Liver (tissue), 9 donors: ENCODE measurements around the gene MYO1B. TPM values are rescaled to one million over a fixed set of nuclear protein-coding genes. Genes with fewer than 3 reads are reported as not detected.
A peak's percentile ranks its signal among the peaks of the same experiment; 100 is the strongest.

Experiments used
- DNase-seq: peaks from one replicate; pipeline ENCODE4 v3.0.0-alpha.2; 2017; ENCODE audit warnings: low spot score
- H3K27ac ChIP-seq, 2 donors: one replicate each; pipeline ENCODE4 v1.7.0; 2013; ENCODE audit warnings: inconsistent platforms in 2 of 2, low read length in 2 of 2, control low read depth in 1 of 2, low read depth in 1 of 2, mild to moderate bottlenecking in 1 of 2
- H3K27me3 ChIP-seq, 4 donors: one replicate each; pipeline versions ENCODE4 v1.6.1 to v1.7.0; 2013; ENCODE audit warnings: low read length in 3 of 4, inconsistent platforms in 1 of 4, mild to moderate bottlenecking in 1 of 4, moderate library complexity in 1 of 4; ENCODE audit not compliant: control insufficient read depth in 4 of 4, insufficient read depth in 4 of 4
- H3K36me3 ChIP-seq, 4 donors: one replicate each; pipeline versions ENCODE4 v1.6.1 to v1.7.0; 2013; ENCODE audit warnings: low read length in 3 of 4, mild to moderate bottlenecking in 3 of 4, low read depth in 1 of 4, moderate library complexity in 1 of 4; ENCODE audit not compliant: control insufficient read depth in 4 of 4, insufficient read depth in 3 of 4
- H3K4me1 ChIP-seq, 4 donors: one replicate each; pipeline versions ENCODE4 v1.6.1 to v1.7.0; 2013; ENCODE audit warnings: low read length in 3 of 4, mild to moderate bottlenecking in 3 of 4, moderate library complexity in 1 of 4; ENCODE audit not compliant: control insufficient read depth in 4 of 4, insufficient read depth in 4 of 4
- H3K4me3 ChIP-seq, 3 donors: one replicate each; pipeline versions ENCODE4 v1.6.1 to v1.7.0; 2013; ENCODE audit warnings: low read length in 3 of 3, control low read depth in 1 of 3, low read depth in 1 of 3, mild to moderate bottlenecking in 1 of 3
- H3K9ac ChIP-seq, 2 donors: one replicate each; pipeline ENCODE4 v1.7.0; 2013; ENCODE audit warnings: low read length in 2 of 2, mild to moderate bottlenecking in 2 of 2, moderate library complexity in 2 of 2, control low read depth in 1 of 2, low read depth in 1 of 2
- H3K9me3 ChIP-seq, 4 donors: one replicate each; pipeline versions ENCODE4 v1.6.1 to v1.7.0; 2013; ENCODE audit warnings: low read length in 3 of 4; ENCODE audit not compliant: control insufficient read depth in 4 of 4
- EGR1 ChIP-seq, 2 donors: IDR thresholded peaks; 2 replicates each; pipeline ENCODE4 v1.6.1; 2016 to 2018; ENCODE audit warnings: antibody characterized with exemption in 2 of 2, low read depth in 2 of 2
- FOXA1 ChIP-seq: IDR thresholded peaks from 2 replicates; pipeline ENCODE4 v1.6.1; 2016; ENCODE audit warnings: antibody characterized with exemption
- FOXA2 ChIP-seq: IDR thresholded peaks from 2 replicates; pipeline ENCODE4 v1.6.1; 2016; ENCODE audit warnings: antibody characterized with exemption
- GABPA ChIP-seq, 2 donors: IDR thresholded peaks in 1 of 2; conservative IDR thresholded peaks in 1 of 2; 2 replicates each; pipeline ENCODE4 v1.6.1; 2016; ENCODE audit warnings: antibody characterized with exemption in 2 of 2, mild to moderate bottlenecking in 1 of 2, moderate library complexity in 1 of 2
- HNF4A ChIP-seq, 2 donors: conservative IDR thresholded peaks; 2 replicates each; pipeline ENCODE4 v1.6.1; 2016; ENCODE audit warnings: antibody characterized with exemption in 2 of 2, mild to moderate bottlenecking in 2 of 2
- JUND ChIP-seq, 2 donors: IDR thresholded peaks; 2 replicates each; pipeline ENCODE4 v1.6.1; 2016; ENCODE audit warnings: antibody characterized with exemption in 2 of 2
- NR2F2 ChIP-seq: IDR thresholded peaks from 2 replicates; pipeline ENCODE4 v1.6.1; 2016; ENCODE audit warnings: antibody characterized with exemption
- RAD21 ChIP-seq, 2 donors: IDR thresholded peaks; 2 replicates each; pipeline ENCODE4 v1.6.1; 2016; ENCODE audit warnings: antibody characterized with exemption in 2 of 2, mild to moderate bottlenecking in 2 of 2
- RXRA ChIP-seq, 2 donors: IDR thresholded peaks; 2 replicates each; pipeline ENCODE4 v1.6.1; 2017 to 2018; ENCODE audit warnings: antibody characterized with exemption in 2 of 2, mild to moderate bottlenecking in 1 of 2
- SP1 ChIP-seq: IDR thresholded peaks from 2 replicates; pipeline ENCODE4 v1.6.1; 2018; ENCODE audit warnings: antibody characterized with exemption, mild to moderate bottlenecking
- TAF1 ChIP-seq: conservative IDR thresholded peaks from 2 replicates; pipeline ENCODE4 v1.6.1; 2016; ENCODE audit warnings: antibody characterized with exemption, mild to moderate bottlenecking
- YY1 ChIP-seq: IDR thresholded peaks from 2 replicates; pipeline ENCODE4 v1.6.1; 2016; ENCODE audit warnings: antibody characterized with exemption, mild to moderate bottlenecking
- WGBS: extraction: QIAGEN DNeasy Blood & Tissue Kit; methylation state at CpG from one replicate; pipeline ENCODE4 v1.1.7; 2013; 5-methylcytosine and 5-hydroxymethylcytosine counted together
- polyA plus RNA-seq, 2 donors: library from polyadenylated mRNA; stranded (reverse) in 1 of 2; unstranded in 1 of 2; fragments of 200-250 nt in 1 of 2; fragments of >200 nt in 1 of 2; fragmentation: Nextera tagmentation in 1 of 2; extraction: Ambion mirVana in 1 of 2; gene quantifications; one replicate each; pipeline versions ENCODE4 v1.2.1 to v1.2.3, GENCODE V29; 2013 to 2015
- total RNA-seq, 2 donors: library from RNA; depleted of rRNA; stranded (reverse); fragments of >200 nt; gene quantifications; one replicate each; pipeline ENCODE4 v1.2.3, GENCODE V29; 2014
- TF ChIP-seq, protein P1 (sequence below): IDR thresholded peaks from 2 replicates; pipeline ENCODE4 v1.6.1; 2016; ENCODE audit warnings: antibody characterized with exemption
- TF ChIP-seq, protein P2 (sequence below): IDR thresholded peaks from 2 replicates; pipeline ENCODE4 v1.6.1; 2016; ENCODE audit warnings: antibody characterized with exemption
- TF ChIP-seq, protein P3 (sequence below): fragments of 150-350 bp; IDR thresholded peaks from 2 replicates; pipeline ENCODE4 v1.5.1; 2017; ENCODE audit warnings: improper control_type of control experiment, low read depth, low read length; ENCODE audit not compliant: missing input control
- TF ChIP-seq, protein P4 (sequence below): IDR thresholded peaks from 2 replicates; pipeline ENCODE4 v1.6.1; 2016; ENCODE audit warnings: antibody characterized with exemption
- donor health status: healthy.
- donor health status: healthy.
- donor health status: healthy.
- donor health status: healthy.
- donor health status: healthy.

MYO1B gene
- total and polyA plus RNA-seq, 4 donors: 66.5 to 434 (median 117) TPM

DNA sequence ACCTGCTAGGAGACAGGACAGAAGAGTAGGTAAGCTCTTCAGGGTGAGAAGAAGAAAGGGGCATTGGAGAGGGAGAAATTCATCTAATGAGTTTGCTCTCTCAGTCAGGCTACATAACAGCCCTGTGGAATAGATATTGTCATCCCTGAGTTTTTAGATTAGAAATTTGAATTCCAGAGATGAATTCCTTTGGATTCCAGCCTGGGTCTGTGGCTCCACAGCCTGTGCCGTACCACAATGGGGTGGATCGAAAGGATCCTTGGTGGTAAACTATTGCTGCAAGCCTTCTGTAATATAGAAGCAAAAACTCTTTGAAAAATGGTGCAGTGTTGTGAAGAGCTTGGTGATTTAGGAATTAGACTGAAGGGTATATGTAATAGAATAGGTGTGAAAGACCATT is 21.0 kb downstream of the MYO1B start:
- H3K4me1 ChIP-seq: peaks cover 4 to 59% (median 38%) of the 10 kb centered on the region in 4 donors
- H3K4me3 ChIP-seq: peak overlapping the region; percentile 66 to 94 (median 91)
- peak overlapping the region; percentile 68 to 77 for H3K27ac ChIP-seq

DNA sequence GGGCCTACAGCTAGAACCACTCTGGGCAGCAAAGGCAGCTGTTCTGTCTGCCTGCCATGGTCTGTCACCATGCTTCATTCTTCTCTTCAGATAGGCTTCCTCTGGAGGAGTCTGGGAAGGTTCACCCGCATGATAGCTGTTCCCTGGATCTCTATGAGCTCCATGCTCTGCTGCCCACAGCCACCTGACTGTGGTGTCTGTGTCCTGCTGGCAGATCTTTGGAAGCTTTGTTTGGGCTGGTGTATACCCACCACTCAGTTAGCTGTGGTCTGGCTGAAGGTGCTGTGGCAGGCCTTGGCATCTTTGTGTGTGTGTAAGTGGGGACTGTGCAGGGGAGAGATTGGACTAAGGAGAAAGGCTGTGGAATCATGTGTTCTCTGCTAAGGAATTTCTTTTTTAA is 23.4 kb downstream of the MYO1B start:
- DNase-seq: no peak
- H3K27me3 ChIP-seq: no peaks in the 10 kb centered on the region
- H3K4me3 ChIP-seq: no peak overlapping the region
- peaks cover 9 to 59% (median 34%) of the 10 kb centered on the region in 4 donors for H3K4me1 ChIP-seq
- TF ChIP-seq, protein P1, sequence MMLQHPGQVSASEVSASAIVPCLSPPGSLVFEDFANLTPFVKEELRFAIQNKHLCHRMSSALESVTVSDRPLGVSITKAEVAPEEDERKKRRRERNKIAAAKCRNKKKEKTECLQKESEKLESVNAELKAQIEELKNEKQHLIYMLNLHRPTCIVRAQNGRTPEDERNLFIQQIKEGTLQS: no peak
- TF ChIP-seq NR2F2: no peak
- no peak for TF ChIP-seq TAF1
- no peak for TF ChIP-seq FOXA2
- TF ChIP-seq, protein P2, sequence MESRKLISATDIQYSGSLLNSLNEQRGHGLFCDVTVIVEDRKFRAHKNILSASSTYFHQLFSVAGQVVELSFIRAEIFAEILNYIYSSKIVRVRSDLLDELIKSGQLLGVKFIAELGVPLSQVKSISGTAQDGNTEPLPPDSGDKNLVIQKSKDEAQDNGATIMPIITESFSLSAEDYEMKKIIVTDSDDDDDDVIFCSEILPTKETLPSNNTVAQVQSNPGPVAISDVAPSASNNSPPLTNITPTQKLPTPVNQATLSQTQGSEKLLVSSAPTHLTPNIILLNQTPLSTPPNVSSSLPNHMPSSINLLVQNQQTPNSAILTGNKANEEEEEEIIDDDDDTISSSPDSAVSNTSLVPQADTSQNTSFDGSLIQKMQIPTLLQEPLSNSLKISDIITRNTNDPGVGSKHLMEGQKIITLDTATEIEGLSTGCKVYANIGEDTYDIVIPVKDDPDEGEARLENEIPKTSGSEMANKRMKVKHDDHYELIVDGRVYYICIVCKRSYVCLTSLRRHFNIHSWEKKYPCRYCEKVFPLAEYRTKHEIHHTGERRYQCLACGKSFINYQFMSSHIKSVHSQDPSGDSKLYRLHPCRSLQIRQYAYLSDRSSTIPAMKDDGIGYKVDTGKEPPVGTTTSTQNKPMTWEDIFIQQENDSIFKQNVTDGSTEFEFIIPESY: no peak
- TF ChIP-seq JUND (IDR thresholded peaks at IDR 0.05): no peak
- no peak for TF ChIP-seq YY1
- no peak for TF ChIP-seq EGR1 (IDR thresholded peaks at IDR 0.05; ENCODE audit: low read depth in 2 of 2)
- TF ChIP-seq HNF4A (conservative IDR thresholded peaks at IDR 0.05): no peak
- no peak for TF ChIP-seq RAD21 (IDR thresholded peaks at IDR 0.05)
- no peak for TF ChIP-seq SP1
- TF ChIP-seq GABPA (IDR thresholded peaks at IDR 0.05 in 1 of 2, conservative IDR thresholded peaks at IDR 0.05 in 1 of 2): no peak
- TF ChIP-seq, protein P3, sequence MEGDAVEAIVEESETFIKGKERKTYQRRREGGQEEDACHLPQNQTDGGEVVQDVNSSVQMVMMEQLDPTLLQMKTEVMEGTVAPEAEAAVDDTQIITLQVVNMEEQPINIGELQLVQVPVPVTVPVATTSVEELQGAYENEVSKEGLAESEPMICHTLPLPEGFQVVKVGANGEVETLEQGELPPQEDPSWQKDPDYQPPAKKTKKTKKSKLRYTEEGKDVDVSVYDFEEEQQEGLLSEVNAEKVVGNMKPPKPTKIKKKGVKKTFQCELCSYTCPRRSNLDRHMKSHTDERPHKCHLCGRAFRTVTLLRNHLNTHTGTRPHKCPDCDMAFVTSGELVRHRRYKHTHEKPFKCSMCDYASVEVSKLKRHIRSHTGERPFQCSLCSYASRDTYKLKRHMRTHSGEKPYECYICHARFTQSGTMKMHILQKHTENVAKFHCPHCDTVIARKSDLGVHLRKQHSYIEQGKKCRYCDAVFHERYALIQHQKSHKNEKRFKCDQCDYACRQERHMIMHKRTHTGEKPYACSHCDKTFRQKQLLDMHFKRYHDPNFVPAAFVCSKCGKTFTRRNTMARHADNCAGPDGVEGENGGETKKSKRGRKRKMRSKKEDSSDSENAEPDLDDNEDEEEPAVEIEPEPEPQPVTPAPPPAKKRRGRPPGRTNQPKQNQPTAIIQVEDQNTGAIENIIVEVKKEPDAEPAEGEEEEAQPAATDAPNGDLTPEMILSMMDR: no peak
- TF ChIP-seq RXRA (IDR thresholded peaks at IDR 0.05): no peak
- TF ChIP-seq, protein P4, sequence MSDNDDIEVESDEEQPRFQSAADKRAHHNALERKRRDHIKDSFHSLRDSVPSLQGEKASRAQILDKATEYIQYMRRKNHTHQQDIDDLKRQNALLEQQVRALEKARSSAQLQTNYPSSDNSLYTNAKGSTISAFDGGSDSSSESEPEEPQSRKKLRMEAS: no peak
- H3K9ac ChIP-seq: peak overlapping the region in 1 of 2 donors; percentile 16
- no peaks in the 10 kb centered on the region for H3K9me3 ChIP-seq
- no peak overlapping the region for H3K27ac ChIP-seq
- WGBS: 95% methylated on average over 1 of the region's 1 CpG
- H3K36me3 ChIP-seq: peaks cover 0 to 3% (median under 1%) of the 10 kb centered on the region in 4 donors

More for the DNA sequence above, 21.0 kb downstream of the MYO1B start:
- no peak for DNase-seq
- TF ChIP-seq, protein P3: no peak
- TF ChIP-seq FOXA1: no peak
- TF ChIP-seq YY1: no peak
- no peak for TF ChIP-seq GABPA (IDR thresholded peaks at IDR 0.05 in 1 of 2, conservative IDR thresholded peaks at IDR 0.05 in 1 of 2)
- TF ChIP-seq, protein P4: no peak
- peak; percentile 2 for TF ChIP-seq NR2F2
- no peak for TF ChIP-seq RXRA (IDR thresholded peaks at IDR 0.05)
- no peak for TF ChIP-seq HNF4A (conservative IDR thresholded peaks at IDR 0.05)
- no peaks in the 10 kb centered on the region for H3K9me3 ChIP-seq
- no peaks in the 10 kb centered on the region for H3K27me3 ChIP-seq
- peak overlapping the region in 1 of 2 donors; percentile 18 for H3K9ac ChIP-seq
- H3K36me3 ChIP-seq: peaks cover 0 to 2% (median 0%) of the 10 kb centered on the region in 4 donors
- WGBS: 60% methylated on average over 2 of the region's 2 CpGs
